Stimulated activated CD4-positive, alpha-beta T cell treated with anti-CD3 and anti-CD28 coated beads, Interleukin-4, amount 100 ng/mL, for 24 hours (primary cell): ENCODE measurements around the gene IL4R.
"Not testable (repeated sequence)": the region's sequence is repeated elsewhere in the genome, so short reads cannot be mapped to it uniquely, and the experiment has no call there.

Experiments used
- DNase-seq: peaks from one replicate; pipeline ENCODE4 v3.0.0-alpha.2; 2020

IL4R gene

DNA sequence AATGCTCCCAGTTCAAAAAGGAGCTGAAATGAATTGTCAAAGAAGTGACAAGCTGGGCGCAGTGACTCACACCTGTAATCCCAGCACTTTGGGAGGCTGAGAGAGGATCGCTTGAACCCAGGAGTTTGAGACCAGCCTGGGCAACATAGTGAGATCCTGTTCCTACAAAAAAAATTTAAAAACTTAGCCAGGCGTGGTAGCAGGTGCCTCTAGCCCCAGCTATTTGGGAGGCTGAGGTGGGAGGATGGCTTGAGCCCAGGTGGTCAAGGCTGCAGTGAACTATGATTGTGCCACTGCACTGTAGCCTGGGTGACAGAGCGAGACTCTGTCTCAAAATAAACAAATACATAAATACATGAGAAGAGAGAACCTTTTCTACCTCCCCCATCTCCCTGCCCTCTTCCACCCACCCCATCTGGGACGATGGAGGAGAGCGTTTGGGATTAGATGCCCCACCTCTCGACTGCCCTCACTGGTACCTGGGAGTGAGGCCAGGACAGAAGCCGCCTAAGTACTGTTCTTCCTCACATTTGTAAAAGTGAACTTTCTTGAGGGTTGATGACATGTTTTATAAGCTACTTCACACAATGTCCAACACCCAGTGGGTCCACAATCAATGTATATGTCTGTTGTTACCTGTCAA, 2.4 kb downstream of the IL4R start:
- no peak for DNase-seq

DNA sequence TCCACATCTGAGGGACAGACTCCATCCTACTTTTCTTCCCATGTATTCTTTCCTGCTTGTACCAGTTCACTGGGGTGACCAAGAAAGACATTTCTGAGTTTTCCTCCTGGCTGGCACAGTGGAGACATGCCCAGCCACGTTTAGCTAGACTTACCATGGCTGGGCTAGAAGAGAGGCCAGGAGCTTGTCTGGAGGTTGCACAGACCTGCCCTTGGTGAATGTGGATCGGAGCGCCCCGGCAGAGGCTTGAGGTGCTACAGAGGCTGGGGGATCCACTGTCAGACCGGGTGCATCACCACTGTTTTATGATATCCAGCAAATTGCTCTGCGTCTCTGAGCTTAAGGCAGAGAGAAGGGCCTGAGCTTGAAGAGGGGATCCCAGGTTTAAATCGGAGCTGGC, 3.5 kb downstream of the IL4R start:
- peak; percentile 12 for DNase-seq

DNA sequence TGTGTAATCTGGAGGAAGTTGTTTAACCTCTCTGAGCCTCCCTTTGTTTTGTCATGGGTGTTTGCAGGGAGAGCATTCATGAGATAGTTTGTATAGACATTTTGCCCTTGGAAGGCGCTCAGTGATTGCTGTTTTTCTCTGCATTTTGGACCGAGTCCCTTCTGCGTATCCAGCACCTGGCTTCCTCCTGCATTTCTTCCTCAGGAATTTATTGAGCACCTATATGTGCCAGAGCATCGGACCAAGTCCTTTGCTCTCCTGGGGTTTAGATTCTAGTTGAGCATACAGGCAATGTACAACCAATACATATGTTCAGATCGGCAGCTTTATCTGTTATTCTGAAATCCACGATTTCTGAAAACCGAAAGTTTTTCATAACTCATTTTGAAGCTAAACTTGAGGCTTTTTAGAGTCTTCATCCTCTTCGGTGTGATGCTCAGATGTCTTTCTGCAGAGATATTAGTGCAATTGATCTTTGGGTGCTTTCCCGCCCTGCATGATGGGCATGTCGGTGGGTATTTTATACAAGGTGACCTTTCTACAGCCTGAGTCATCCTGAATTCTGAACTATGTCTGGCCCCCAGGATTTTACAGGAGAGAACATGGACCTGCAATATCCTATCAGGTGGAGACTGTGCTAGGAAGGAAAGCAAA, 4.1 kb downstream of the IL4R start:
- peak; percentile 66 for DNase-seq

DNA sequence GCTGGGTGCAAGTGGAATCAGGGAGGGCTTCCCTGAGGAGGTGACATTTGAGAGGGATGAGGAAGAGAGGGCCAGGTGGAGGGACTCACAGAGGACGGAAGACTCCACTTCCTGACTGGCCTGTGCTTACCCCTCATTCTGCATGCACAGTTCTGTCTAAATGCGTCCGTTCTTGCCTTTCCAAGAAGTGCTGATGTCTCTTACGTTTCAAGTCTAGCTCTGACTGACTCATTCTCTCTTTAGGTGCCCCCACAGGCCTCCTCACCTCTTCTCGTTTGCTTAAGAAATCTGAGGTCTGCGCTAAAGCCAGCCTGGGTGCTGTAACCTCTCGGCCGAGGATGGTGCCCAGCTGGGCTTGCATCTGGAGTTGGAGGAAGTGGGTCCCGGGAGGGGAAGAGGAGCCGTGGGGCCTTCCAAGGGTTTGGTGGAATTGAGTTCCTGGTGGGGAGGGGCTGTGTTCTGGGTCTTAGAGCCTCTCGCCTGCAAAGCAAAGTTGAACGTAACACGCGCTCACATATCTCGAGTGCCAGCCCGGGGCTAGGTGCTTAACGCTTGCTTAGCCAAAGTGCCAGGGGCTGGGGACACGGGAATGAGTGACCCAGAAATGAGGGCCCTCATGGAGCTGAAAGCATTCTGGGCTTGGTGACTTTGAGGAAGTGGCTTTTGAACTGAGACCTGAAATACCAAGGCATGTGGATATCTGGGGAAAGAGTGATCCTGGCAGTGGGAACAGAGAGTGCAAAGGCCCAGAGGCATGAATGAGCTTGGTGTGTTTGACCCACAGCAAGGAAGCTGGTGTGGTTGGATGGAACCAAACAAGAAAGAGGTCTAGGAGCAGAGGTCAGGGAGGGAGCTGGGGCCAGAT, 4.8 kb downstream of the IL4R start:
- peak; percentile 69 for DNase-seq

DNA sequence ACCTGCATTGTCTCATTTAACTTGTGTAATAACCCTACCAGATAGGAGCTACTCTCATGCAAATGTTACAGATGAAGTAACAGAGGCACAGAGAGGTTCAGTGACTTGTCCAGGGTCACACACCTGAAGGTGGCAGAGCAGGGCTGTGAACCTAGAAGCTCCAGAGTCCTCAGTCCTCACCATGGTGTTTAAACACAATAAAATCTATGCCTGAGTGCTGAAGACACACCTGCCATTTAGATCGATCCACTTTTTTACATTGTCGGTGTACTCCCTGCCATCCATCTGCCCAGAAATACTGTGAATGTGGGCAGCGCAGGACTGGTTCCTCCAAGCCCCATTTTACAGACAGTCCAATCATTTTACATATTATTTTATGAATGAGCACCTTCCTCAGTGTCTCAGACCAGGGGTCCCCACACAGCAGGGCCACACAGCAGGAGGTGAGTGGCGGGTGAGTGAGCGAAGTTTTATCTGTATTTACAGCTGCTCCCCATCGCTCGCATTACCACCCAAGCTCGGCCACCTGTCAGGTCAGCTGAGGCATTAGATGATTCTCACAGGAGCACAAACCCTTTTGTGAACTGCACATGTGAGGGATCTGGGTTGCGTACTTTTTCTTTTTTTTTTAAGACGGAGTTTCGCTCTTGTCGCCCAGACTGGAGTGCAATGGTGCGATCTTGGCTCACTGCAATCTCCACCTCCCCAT, 5.6 kb downstream of the IL4R start:
- DNase-seq = no peak

DNA sequence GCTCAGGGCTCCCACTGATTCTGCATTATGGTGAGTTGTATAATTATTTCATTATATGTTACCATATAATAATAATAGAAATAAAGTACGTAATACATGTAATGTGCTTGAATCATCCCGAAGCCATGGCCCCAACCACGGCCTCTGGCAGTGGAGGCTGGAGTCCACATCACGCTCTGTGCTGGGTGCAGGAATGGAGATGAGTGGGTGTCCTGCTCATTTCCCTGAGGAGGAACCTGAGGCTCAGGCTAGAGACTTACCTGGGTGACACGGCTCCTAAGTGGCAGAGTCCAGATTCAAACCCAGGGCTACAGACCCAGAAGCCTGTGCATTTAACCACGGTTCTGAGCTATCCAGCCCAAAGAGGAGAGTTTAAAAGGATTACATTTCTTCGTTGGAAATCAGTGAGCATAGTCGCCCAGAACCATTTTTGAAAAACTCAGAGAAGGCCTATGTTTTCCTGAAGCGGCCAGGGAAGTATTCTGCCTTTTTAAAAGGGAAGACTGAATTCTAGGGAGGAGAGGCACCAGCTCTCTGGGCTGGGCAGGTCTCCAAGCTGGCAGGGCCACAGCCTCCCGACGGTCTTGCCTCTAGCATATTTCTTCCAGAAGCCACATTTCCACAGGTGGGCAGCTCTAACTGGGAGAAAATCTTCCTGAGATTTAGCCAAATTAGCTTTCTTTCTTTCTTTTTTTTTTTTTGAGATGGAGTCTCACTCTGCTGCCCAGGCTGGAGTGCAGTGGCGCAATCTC, 6.7 kb downstream of the IL4R start:
- DNase-seq = no peak

DNA sequence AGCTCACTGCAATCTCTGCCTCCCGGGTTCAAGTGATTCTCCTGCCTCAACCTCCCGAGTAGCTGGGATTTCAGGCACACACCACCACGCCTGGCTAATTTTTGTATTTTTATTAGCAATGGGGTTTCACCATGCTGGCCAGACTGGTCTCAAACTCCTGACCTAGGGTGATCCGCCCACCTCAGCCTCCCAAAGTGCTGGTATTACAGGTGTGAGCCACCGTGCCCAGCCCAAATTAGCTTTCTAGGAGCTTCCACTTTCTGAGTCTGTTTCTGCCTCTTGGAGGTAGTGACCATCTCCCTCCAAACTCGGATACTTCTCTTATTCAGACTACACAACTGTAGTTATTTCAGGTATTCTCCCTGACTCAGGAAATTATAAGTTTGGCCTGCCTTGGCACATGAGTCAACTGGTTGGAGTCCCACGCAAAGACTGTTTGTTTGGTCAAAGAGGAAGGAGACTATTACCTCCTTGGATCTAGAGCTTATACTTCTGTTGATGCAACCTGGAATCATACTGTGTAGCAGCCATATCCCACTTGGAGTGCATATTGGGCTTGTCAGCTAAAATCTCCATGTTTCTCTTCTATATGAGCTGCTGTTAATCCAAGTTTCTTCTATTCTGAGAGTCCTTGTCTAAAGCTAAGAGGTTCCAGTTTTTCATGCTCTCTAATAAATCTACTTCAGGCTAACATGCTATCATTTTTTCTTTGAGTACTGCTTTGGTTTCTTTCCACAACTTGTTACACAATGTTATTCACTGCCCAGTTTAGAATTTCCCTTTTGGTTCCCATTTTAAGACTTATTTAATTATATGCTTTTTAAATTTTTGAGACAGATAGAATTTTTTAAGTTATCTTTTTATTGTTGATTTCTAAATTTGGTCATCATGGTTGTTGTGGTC, 7.5 kb downstream of the IL4R start:
- no peak for DNase-seq

DNA sequence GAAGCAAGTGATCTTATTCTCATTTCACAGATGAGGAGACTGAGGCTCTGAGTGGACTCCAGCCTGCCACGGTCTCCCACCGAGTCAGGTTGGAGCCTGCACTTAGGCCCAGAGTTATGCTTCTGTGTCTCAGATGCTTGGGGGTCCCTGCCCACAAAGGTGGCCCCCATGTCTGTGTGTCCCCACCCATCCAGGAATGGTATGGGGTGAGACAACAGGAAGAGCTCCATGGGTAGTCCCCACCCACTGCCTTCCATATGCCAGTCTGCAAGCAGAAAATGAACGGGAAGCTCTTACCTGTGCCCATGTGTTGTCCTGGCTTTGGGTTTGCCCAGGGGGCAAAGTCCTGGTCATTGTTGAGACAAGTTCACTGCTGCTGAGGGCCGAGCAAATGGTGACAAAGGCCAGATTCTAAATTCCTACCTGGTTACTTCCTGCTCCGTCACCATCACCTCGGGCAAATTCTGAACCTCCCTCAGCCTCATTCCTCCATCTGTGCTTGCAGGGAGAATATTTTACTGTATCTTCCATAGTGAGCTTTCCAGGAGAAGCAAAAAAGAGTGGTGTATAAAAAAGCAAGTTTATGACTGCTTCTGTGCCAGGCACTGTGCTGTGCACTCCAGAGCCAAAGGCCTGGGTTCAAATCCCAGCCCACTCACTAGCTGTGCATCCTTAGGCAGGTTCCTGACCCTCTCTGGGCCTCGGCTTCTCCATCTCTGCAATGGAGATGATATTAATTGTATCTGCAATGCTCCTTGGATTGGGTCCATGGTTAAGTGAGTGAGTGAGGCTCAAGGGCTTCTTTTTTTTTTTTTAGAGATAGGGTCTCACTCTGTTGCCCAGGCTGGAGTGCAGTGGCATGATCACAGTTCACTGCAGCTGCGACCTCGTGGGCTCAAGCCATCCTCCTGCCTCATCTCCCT, 9.3 kb downstream of the IL4R start:
- DNase-seq = no peak

DNA sequence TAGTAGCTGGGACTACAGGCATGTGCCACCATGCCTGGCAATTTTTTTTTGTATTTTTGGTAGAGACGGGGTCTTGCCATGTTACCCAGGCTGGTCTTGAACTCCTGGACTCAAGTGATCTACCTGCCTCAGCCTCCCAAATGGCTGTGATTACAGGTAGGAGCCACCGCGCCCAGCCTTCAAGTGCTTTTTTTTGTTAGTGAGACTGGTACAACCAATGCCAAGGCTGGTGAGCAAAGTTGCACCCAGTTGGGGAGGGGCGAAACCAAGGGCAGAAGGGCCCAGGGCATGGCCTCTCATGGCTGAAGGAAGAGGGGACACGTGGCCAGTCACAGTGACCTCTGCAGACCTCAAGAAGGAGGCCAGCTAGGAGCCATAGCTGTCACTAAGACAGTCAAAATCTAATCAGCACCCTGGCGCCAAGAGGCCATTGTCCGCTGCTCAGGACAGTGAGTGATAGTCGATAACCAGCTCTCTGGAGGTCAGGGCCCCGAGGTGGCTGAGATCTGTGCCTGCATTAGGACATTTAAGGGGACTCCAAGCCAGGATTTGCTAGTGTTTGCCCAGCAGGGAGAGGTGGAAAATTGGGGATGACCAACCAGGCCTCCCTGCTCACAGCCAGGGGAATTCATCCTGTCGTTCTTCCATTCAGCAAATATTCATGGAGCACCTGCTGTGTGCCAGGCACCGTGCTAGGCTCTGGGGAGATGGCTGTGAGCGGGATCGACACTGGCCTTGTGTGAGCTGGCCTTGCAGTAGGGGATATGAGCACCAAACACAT, 10.2 kb downstream of the IL4R start:
- no peak for DNase-seq

DNA sequence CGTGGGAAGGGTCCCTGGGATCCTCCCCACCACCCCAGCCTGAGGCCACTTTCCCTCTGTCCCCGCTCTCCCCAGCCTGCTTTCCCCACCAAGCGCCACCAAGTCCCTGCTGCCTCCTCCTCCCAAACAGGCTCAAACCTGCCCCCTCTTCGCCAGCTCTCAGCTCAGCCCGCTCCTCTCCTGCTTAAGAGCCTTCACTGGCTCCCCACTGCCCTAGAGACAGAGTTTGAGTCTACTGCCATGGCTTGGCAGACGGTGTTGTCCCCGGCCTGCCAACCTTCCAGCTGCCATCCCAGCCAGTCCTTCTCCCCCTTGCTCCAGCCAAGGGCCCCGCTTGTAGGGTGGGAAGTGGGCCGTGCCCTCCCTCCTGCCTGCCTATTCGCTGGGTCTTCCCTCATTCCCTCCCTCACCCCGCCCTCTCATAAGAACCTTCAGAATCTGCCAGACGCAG, 11.1 kb downstream of the IL4R start:
- no peak for DNase-seq

DNA sequence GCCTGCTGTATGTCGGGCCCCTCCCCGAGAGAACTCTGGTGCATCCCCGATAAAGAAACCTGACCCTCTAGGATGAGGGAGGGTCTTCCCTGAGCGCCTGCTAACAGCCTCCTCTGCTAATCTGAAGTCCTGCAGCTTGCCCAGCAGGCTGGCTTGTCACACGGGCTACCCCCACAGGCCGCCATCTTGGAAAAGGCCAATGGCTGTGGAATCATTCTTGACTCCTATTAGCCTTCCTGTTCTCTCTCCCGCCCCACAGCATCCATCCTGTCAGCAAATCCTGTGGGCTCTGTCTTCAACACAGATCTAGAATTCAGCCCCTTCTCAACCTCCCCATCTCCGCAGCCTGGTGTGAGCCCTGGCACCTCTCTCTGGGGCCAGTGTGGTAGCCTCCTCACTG, 12.0 kb downstream of the IL4R start:
- DNase-seq = no peak

DNA sequence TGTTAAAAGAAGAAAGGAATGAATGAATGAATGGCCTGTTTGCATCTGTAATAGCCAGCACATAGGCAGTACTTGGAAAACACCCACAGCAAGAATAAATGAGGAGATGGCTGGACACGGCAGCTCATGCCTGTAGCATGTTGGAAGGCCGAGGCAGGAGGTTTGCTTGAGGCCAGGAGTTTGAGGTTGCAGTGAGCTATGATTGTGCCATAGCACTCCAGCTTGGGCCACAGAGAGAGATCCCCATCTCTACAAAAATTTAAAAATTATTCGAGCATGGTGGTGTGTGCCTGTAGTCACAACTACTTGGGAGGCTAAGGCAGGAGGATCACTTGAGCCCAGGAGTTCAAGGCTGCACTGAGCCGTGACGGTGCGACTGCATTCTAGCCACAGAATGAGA, 12.5 kb downstream of the IL4R start:
- no peak for DNase-seq

DNA sequence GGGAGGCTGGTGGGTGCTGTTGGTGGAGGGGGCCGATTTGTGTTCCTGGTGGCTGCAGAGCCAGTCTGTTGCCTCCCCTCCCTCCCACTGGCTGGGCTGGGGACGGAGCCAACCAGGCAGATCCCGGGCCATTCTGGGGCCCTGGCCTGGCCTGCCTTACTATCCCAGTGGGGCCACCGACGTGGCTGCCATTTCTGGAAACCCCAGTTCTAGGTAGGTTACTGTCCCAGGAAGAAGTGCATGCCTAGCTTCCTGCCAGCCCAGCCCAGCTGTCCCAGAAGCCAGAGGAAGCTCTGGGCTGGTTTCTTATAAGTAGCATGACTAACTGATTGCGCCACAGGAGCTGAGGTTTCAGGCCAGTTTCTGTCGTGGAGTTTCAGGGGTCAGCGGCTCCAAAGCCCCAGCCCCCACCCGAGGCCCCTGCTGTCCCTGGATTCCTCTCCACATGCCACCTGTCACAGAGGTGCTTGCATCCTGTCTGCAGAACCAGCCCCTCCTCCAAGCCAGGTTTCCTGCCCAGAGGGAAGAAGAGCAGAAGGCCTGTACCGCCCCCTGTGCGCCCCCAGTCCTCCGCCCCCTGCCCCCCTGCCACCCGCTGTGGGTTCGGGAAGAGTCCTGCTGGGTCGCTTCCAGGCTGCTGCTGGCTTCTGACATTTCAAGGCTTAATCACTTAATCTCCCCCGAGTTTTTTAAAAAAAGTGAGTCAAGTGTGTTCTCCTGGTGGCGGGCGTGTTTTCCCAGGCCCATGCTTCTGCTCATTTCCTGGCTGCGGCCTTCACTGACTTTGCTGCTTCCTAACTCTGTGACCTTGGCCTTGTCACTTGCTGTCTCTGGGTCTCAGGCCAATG, 13.2 kb downstream of the IL4R start:
- peak; percentile 46 for DNase-seq

DNA sequence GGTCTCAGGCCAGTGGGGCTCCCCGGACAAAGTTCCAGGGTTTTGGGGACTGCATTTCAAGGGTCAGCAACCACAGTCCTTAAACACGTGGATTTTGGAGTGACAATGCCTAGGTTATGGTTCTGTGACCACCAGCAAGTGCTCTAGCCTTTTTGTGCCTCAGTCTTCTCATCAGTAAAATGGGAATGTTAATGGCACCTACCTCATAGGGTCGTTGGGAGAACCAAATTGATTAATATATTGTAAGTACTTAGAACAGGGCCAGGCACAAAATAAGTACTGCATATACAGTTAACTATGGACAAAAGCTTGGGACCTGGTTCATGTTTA, 13.8 kb downstream of the IL4R start:
- no peak for DNase-seq

DNA sequence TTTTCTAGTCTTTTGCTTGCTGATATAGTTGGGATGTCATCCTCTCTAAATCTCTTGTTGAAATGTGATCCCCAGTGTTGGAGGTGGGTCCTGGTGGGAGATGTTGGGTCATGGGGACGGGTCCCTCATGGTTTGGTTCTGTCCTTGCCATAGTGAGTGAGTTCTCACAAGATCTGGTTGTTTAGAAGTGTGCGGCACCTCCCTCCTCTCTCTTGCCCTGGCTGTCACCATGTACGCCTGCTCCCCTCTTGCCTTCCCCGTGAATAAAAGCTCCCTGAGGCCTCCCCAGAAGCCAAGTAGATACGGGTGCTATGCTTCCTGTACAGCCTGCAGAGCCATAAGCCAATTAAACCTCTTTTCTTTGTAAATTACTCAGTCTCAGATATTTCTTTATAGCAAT, 15.2 kb downstream of the IL4R start:
- no peak for DNase-seq

DNA sequence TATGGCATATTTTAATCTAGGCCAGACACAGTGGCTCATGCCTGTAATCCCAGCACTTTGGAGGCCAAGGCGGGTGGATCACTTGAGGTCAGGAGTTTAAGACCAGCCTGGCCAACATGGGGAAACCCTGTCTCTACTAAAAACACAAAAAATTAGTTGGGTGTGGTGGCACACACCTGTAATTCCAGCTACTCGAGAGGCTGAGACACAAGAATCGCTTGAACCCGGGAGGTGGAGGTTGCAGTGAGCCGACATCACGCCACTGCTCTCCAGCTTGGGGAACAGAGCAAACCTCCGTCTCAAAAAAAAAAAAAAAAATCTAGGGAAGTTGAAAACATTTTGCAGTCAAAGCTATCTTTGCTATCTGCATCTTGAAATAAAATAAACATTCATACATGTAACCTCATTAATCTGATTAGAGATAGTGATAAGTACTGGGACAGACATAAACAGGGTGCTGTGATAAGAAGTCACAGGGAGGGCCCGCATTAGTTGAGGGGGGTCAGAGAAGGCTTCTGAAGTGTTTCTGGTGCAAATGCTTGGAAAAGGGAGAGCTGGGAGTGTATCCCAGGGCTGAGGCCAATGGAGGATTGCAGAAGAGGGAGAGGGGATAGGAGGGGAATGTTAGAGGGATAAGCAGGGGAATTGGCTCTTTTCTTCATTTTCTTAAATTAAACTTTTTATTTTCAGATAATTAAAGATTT, 15.8 kb downstream of the IL4R start:
- not testable (repeated sequence) for DNase-seq

DNA sequence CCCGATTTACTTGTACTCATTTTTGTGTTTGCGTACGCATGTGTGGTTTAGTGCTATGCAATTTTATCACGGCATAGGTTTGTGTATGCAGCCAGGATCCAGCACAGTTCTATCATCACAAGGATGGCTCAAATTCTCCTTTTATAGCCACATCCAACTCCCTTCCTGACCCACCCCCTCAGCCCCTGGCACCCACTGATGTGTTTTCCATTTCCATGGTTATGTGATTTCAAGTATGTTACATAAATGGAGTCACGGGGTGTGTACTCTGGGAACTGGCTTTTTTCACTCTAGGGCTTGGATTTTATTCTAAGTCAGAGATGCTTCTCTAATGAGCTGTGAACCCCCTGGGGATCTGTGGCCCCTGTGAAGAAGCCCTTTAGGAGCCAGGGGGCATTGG, 16.8 kb downstream of the IL4R start:
- no peak for DNase-seq

DNA sequence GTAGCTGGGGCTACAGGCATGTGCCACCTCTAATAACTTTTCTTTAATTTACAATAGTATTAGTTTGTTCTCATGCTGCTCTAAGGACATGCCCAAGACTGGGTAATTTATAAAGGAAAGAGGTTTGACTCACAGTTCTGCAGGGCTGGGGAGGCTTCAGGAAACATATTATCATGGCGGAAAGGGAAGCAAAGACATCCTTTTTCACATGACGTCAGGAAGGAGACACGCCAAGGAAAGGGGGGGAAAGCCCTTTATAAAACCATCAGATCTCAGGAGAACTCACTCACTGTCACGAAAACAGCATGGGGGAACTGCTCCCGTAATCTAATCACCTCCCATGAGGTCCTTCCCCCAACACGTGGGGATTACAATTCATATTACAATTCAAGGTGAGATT, 18.3 kb downstream of the IL4R start:
- DNase-seq = no peak
